ENCODE results near the gene EPHB3.

EPHB3 gene

GRCh38 chr3:184567946-184568559, 6.5 kb downstream of the EPHB3 start:
- H3K36me3 ChIP-seq (ENCODE audit: insufficient read depth, low read length), result peaks cover 7% of the 10 kb centered on the region
- H3K4me1 ChIP-seq (ENCODE audit: insufficient read depth, low read length), result peaks cover 42% of the 10 kb centered on the region
- peak overlapping the region; percentile 74 for H3K27ac ChIP-seq (ENCODE audit: low read depth, low read length)
- no peaks in the 10 kb centered on the region for H3K27me3 ChIP-seq (ENCODE audit: control insufficient read depth in 1 of 2, insufficient read depth in 2 of 2, low read length in 2 of 2)
- H3K9me3 ChIP-seq (ENCODE audit: low read length), result no peaks in the 10 kb centered on the region
- peak overlapping the region; percentile 29 to 52 for H3K4me3 ChIP-seq (ENCODE audit: low read depth in 1 of 2, low read length in 2 of 2)
- no peak overlapping the region for H3K9ac ChIP-seq (ENCODE audit: low read length)

GRCh38 chr3:184568560-184568923, 7.0 kb downstream of the EPHB3 start:
- no peaks in the 10 kb centered on the region for H3K27me3 ChIP-seq (ENCODE audit: control insufficient read depth in 1 of 2, insufficient read depth in 2 of 2, low read length in 2 of 2)

GRCh38 chr3:184568924-184569829, 7.6 kb downstream of the EPHB3 start:
- Histone ChIP-seq H3K4me3 (ENCODE audit: low read depth in 1 of 2, low read length in 2 of 2) (peak overlapping the region; percentile 29 to 52), H3K9ac (ENCODE audit: low read length) (no peak overlapping the region), H3K4me1 (ENCODE audit: insufficient read depth, low read length) (peaks cover 40% of the 10 kb centered on the region), H3K27ac (ENCODE audit: low read depth, low read length) (peak overlapping the region; percentile 74), H3K27me3 (ENCODE audit: control insufficient read depth in 1 of 2, insufficient read depth in 2 of 2, low read length in 2 of 2) (no peaks in the 10 kb centered on the region), H3K36me3 (ENCODE audit: insufficient read depth, low read length) (peaks cover 12% of the 10 kb centered on the region), H3K9me3 (ENCODE audit: low read length) (no peaks in the 10 kb centered on the region)

More at GRCh38 chr3:184568560-184568923, 7.0 kb downstream of the EPHB3 start:
- Histone ChIP-seq H3K4me1 (ENCODE audit: insufficient read depth, low read length) (peaks cover 41% of the 10 kb centered on the region), H3K9me3 (ENCODE audit: low read length) (no peaks in the 10 kb centered on the region), H3K36me3 (ENCODE audit: insufficient read depth, low read length) (peaks cover 12% of the 10 kb centered on the region), H3K9ac (ENCODE audit: low read length) (no peak overlapping the region), H3K27ac (ENCODE audit: low read depth, low read length) (peak overlapping the region; percentile 74), H3K4me3 (ENCODE audit: low read depth in 1 of 2, low read length in 2 of 2) (peak overlapping the region; percentile 29 to 52)

GRCh38 chr3:184570035-184570434, 8.4 kb downstream of the EPHB3 start:
- H3K9me3 ChIP-seq (ENCODE audit: low read length), result no peaks in the 10 kb centered on the region
- H3K4me3 ChIP-seq (ENCODE audit: low read depth in 1 of 2, low read length in 2 of 2), result peak overlapping the region in 1 of 2 donors; percentile 52
- no peak overlapping the region for H3K9ac ChIP-seq (ENCODE audit: low read length)
- H3K36me3 ChIP-seq (ENCODE audit: insufficient read depth, low read length), result peaks cover 12% of the 10 kb centered on the region
- H3K27ac ChIP-seq (ENCODE audit: low read depth, low read length), result no peak overlapping the region
- peaks cover 45% of the 10 kb centered on the region for H3K4me1 ChIP-seq (ENCODE audit: insufficient read depth, low read length)
- no peaks in the 10 kb centered on the region for H3K27me3 ChIP-seq (ENCODE audit: control insufficient read depth in 1 of 2, insufficient read depth in 2 of 2, low read length in 2 of 2)

GRCh38 chr3:184570489-184570888, 8.9 kb downstream of the EPHB3 start:
- Histone ChIP-seq H3K4me3 (ENCODE audit: low read depth in 1 of 2, low read length in 2 of 2) (no peak overlapping the region), H3K27ac (ENCODE audit: low read depth, low read length) (no peak overlapping the region), H3K9ac (ENCODE audit: low read length) (no peak overlapping the region), H3K36me3 (ENCODE audit: insufficient read depth, low read length) (peaks cover 12% of the 10 kb centered on the region), H3K4me1 (ENCODE audit: insufficient read depth, low read length) (peaks cover 42% of the 10 kb centered on the region), H3K27me3 (ENCODE audit: control insufficient read depth in 1 of 2, insufficient read depth in 2 of 2, low read length in 2 of 2) (no peaks in the 10 kb centered on the region), H3K9me3 (ENCODE audit: low read length) (no peaks in the 10 kb centered on the region)

GRCh38 chr3:184571750-184572377, 10.3 kb downstream of the EPHB3 start:
- Histone ChIP-seq H3K9me3 (ENCODE audit: low read length) (no peaks in the 10 kb centered on the region), H3K36me3 (ENCODE audit: insufficient read depth, low read length) (peaks cover 21% of the 10 kb centered on the region), H3K9ac (ENCODE audit: low read length) (no peak overlapping the region), H3K27me3 (ENCODE audit: control insufficient read depth in 1 of 2, insufficient read depth in 2 of 2, low read length in 2 of 2) (no peaks in the 10 kb centered on the region), H3K4me3 (ENCODE audit: low read depth in 1 of 2, low read length in 2 of 2) (no peak overlapping the region), H3K4me1 (ENCODE audit: insufficient read depth, low read length) (peaks cover 29% of the 10 kb centered on the region), H3K27ac (ENCODE audit: low read depth, low read length) (no peak overlapping the region)

- Histone ChIP-seq H3K36me3 (ENCODE audit: insufficient read depth, low read length) (peaks cover 30% of the 10 kb centered on the region), H3K27me3 (ENCODE audit: control insufficient read depth in 1 of 2, insufficient read depth in 2 of 2, low read length in 2 of 2) (no peaks in the 10 kb centered on the region), H3K27ac (ENCODE audit: low read depth, low read length) (no peak overlapping the region)
Observed at GRCh38 chr3:184572633-184573270, 11.2 kb downstream of the EPHB3 start.

GRCh38 chr3:184574515-184575417, 13.2 kb downstream of the EPHB3 start:
- Histone ChIP-seq H3K27me3 (ENCODE audit: control insufficient read depth in 1 of 2, insufficient read depth in 2 of 2, low read length in 2 of 2) (no peaks in the 10 kb centered on the region), H3K4me3 (ENCODE audit: low read depth in 1 of 2, low read length in 2 of 2) (no peak overlapping the region), H3K27ac (ENCODE audit: low read depth, low read length) (no peak overlapping the region), H3K9ac (ENCODE audit: low read length) (no peak overlapping the region), H3K9me3 (ENCODE audit: low read length) (no peaks in the 10 kb centered on the region), H3K4me1 (ENCODE audit: insufficient read depth, low read length) (peaks cover 11% of the 10 kb centered on the region), H3K36me3 (ENCODE audit: insufficient read depth, low read length) (peaks cover 40% of the 10 kb centered on the region)

More at GRCh38 chr3:184572633-184573270, 11.2 kb downstream of the EPHB3 start:
- H3K9ac ChIP-seq (ENCODE audit: low read length), result no peak overlapping the region
- no peak overlapping the region for H3K4me3 ChIP-seq (ENCODE audit: low read depth in 1 of 2, low read length in 2 of 2)
- H3K4me1 ChIP-seq (ENCODE audit: insufficient read depth, low read length), result peaks cover 23% of the 10 kb centered on the region
- H3K9me3 ChIP-seq (ENCODE audit: low read length), result no peaks in the 10 kb centered on the region

GRCh38 chr3:184575701-184576100, 14.1 kb downstream of the EPHB3 start:
- peaks cover 49% of the 10 kb centered on the region for H3K36me3 ChIP-seq (ENCODE audit: insufficient read depth, low read length)
- H3K9ac ChIP-seq (ENCODE audit: low read length), result no peak overlapping the region
- H3K4me1 ChIP-seq (ENCODE audit: insufficient read depth, low read length), result peaks cover 8% of the 10 kb centered on the region
- no peak overlapping the region for H3K27ac ChIP-seq (ENCODE audit: low read depth, low read length)
- no peaks in the 10 kb centered on the region for H3K9me3 ChIP-seq (ENCODE audit: low read length)
- no peaks in the 10 kb centered on the region for H3K27me3 ChIP-seq (ENCODE audit: control insufficient read depth in 1 of 2, insufficient read depth in 2 of 2, low read length in 2 of 2)
- H3K4me3 ChIP-seq (ENCODE audit: low read depth in 1 of 2, low read length in 2 of 2), result no peak overlapping the region

- Histone ChIP-seq H3K27ac (ENCODE audit: low read depth, low read length) (no peak overlapping the region), H3K4me1 (ENCODE audit: insufficient read depth, low read length) (peaks cover 8% of the 10 kb centered on the region), H3K36me3 (ENCODE audit: insufficient read depth, low read length) (peaks cover 56% of the 10 kb centered on the region), H3K4me3 (ENCODE audit: low read depth in 1 of 2, low read length in 2 of 2) (no peak overlapping the region), H3K9ac (ENCODE audit: low read length) (no peak overlapping the region), H3K27me3 (ENCODE audit: control insufficient read depth in 1 of 2, insufficient read depth in 2 of 2, low read length in 2 of 2) (no peaks in the 10 kb centered on the region), H3K9me3 (ENCODE audit: low read length) (no peaks in the 10 kb centered on the region)
Observed at GRCh38 chr3:184576457-184577240, 15.1 kb downstream of the EPHB3 start.
